GM21390 (cell line): ENCODE data around the gene CYTH1.
A peak's percentile ranks its signal among the peaks of the same experiment; 100 is the strongest.

Experiments used
- ATAC-seq: cut with Tn5 transposase; IDR thresholded peaks from one replicate; pipeline ENCODE4 v1.9.1; 2021; ENCODE audit not compliant: unreplicated experiment

The CYTH1 gene

GRCh38 chr17:78781893-78782304 lies at the start of gene CYTH1:
CYTH1 (minus strand) TSS chr17:78782273; CDS start chr17:78782223, 50 bp downstream.
- ATAC-seq, result peak; percentile 6

DNA sequence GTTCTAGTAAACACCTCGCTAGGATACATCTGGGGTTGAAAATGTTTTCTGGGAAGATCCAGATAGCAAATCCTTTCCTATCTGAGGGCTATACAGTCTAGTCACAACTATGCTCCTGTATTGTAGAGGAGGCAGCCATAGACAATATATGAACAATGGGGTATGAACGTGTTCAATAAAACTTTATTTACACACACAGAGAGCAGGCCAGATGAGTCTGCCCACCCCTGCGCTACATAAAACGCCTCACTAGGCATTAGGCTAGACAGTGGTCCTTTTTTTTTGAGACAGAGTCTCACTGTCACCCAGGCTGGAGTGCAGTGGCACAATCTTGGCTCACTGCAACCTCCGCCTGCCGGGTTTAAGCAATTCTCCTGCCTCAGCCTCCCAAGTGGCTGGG lies 47.4 kb upstream of the CYTH1 start:
- no peak for ATAC-seq

DNA sequence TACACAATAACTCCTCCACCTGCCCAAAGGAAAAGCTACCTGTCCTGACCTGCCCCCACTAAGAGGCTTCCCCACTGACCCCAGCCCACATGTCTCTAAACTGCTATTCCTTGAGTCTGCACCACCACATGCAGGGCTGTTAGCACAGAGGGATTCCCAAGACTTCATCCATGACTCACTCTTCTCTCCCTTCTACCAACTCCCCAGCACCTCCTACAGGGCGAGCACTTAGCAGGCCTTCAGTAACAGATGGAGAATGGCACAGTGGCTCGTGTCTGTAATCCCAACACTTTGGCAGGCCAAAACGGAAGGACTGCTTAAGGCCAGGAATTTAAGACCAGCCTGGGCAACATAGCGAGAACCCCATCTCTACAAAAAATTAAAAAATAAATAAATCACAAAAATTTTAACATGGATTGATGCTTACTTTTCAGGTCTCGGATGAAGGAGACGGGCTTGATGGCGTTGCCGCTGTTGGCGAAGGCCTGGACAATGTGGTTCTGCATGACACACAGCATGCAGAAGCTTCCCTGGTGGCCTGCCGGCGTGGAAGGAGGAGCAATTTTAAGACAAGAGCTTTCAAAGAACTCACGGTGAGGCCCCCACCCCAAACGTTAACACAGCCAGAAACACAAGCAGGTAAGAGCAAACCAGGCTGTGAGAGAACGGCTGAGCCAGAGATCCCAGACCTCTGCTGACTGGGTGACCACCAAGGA lies 46.6 kb upstream of the CYTH1 start:
- ATAC-seq, result no peak

DNA sequence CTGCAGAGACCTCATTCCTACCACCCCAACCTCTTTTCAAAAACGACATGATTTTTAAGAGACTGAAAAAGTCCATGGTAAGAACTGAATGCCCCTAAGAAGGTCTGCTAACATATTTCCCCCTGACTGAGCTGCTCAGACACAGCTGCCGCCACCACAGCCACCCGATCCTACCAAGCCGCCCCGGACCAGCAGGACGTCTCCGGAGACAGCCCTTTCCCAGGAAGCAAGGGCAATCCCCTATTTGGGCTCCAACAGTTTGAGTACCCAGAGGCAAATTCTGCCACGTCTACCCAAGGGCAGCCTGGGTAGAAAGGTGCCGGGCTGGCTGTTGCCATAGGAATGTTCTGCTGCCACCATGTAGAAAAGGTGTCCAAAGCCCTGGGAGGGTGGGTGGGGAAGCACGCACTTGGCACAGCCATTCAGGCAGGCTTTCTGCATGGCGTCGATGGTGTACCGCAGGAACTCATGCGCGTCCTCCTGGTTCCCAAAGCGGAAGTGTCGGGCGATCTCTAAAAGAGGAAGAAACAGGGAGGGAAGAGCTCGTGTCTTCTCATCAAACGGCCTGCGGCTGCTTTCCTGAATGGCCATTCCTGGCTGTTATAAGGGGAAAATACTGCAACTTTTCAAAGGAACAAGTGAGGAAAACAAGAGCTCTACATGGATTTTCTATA lies 44.9 kb upstream of the CYTH1 start:
- no peak for ATAC-seq

DNA sequence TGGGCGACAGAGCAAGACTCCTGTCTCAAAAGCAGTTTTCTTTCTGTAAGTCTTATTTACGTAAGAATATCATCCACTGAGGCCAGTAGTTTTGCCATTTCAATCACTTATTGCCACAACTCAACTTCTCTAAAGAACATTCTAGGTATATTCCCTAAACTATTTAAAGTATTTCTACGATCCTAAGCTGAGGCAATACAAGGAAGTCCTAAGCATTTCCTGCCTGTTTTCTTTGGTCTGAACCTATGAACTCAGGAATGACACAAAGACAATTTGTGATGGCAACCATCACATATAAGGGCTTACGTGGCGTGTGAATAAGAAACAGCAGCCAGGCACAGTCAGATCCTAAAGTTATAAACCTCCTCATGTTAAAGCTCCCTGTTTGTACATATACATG lies 44.3 kb upstream of the CYTH1 start:
- no peak for ATAC-seq

GRCh38 chr17:78825696-78826095 lies 43.6 kb upstream of the CYTH1 start:
- ATAC-seq, result no peak

GRCh38 chr17:78824240-78824639 lies 42.2 kb upstream of the CYTH1 start:
- no peak for ATAC-seq

- no peak for ATAC-seq
Observed at GRCh38 chr17:78823282-78824046, 41.4 kb upstream of the CYTH1 start.

DNA sequence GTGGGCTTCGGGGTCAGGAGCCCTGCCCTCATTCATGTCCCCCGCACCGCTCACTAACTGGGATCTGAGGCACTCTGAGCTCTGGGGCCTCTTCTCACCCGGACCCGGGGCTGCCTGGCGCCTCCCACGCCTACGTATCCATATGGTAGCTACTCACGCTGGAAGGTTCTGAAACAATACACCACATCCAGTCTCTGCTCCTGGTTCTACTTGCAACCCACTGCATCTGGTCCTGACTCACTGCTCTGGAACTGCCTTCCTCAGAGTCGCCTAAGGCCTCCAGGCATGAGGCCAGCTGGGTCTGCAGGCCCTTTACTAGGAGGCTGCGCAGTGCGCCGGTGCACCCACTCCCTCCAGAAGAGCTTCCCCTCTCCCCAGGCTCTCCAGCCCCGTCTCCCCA lies 40.5 kb upstream of the CYTH1 start:
- no peak for ATAC-seq

DNA sequence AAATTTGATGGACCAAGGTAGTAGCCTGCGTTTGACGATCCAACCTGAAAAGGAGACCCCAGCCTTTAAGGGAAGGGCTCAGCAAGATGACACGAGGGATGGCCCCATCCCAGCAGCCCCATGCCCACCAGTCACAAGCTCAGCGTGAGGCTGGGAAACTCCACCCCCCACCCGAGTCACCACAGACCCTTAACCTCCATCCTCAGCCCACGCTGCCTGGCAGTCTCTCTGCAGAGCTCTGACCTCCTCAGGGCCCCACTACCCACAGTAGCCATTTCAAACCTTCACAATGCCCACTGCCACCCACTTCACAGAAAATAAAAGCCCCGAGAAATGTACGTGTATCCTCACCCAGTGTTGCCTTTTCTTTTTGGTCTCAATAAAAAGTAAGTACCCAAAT lies 39.9 kb upstream of the CYTH1 start:
- ATAC-seq, result no peak

DNA sequence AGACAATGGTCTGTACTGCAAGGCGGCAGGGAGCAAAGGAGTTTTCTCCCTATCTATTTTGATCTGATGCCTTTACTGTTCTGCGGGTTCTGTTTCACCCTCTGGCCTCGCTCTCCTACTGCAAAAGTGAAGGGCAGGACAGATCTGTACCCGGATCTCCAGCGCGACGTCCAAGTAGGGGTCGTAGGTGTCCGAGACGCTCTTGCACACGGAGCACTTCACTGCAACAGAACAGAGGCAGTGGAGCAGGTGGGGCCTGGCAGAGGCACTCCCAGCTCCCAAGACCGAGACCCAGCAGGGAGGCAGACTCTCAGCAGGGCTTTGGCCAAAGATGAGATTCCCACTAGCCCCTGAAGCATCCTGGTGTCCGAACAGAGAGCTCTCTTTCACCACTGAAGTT lies 38.8 kb upstream of the CYTH1 start:
- ATAC-seq, result no peak

DNA sequence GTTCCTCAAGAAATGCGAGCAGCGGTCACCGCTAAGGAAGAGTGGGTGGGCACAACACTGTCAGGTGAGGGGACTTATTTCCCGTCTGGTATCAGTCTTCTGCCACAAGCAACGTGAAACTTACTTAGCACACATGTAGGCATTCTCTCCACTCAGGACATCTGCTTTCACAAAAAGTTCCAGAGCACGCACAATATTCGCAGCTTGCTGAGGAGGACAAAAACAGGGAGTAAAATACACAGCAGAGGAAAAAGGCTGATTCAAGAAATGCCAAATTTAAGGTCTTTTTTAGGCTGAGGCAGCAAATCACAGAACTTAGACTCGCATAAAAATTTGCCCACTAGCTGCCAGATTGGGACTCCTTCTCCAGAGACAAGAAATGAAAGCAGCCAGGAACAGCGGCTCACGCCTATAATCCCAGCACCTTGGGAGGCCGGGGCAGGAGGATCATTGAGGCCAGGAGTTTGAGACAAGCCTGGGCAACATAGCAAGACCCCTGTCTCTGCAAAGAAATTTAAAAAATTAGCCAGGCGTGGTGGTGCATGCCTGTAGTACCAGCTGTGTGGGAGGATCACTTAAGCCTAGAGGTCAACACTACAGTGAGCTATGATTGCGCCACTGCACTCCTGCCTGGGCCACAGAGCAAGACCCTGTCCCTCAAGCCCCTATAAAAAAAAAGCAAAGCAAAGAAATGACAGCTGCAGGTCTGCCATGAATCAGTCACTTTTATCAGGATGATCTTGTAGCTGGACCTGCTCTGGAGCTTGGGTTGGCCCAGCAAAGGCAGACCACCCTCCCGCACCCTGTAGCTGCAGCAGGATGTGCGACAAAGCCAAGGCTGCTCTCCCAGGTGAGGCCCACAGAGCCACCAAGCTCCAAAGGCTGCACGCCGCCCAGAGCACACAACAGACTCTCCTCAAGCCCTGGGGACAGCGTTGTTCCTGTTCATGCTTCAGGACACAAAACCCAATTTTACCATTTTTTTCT lies 38.0 kb upstream of the CYTH1 start:
- no peak for ATAC-seq

- ATAC-seq, result no peak
Observed at GRCh38 chr17:78819402-78819801, 37.3 kb upstream of the CYTH1 start.

GRCh38 chr17:78818932-78819331 lies 36.9 kb upstream of the CYTH1 start:
- ATAC-seq, result no peak

- no peak for ATAC-seq
Observed at GRCh38 chr17:78818152-78818846, 36.2 kb upstream of the CYTH1 start.

DNA sequence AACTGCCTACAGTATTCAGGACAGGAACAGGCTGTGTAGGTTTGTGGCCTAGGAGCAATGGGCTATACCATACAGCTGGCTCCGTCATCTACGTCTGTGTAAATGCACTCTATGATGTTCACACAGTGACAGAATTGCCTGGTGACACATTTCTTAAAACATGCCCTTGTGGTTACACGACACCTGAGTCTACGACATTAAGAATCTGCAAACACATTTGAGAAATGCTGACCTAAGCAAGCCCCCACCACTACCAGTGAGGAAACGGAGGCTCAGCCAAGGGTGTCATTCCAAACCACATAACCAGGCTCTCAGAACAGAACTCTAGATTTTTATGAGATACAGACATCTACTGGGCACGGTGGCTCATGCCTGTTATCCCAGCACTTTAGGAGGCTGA lies 35.0 kb upstream of the CYTH1 start:
- no peak for ATAC-seq

- no peak for ATAC-seq
Observed at GRCh38 chr17:78815696-78816095, 33.6 kb upstream of the CYTH1 start.

GRCh38 chr17:78812855-78813254 lies 30.8 kb upstream of the CYTH1 start:
- ATAC-seq, result no peak

DNA sequence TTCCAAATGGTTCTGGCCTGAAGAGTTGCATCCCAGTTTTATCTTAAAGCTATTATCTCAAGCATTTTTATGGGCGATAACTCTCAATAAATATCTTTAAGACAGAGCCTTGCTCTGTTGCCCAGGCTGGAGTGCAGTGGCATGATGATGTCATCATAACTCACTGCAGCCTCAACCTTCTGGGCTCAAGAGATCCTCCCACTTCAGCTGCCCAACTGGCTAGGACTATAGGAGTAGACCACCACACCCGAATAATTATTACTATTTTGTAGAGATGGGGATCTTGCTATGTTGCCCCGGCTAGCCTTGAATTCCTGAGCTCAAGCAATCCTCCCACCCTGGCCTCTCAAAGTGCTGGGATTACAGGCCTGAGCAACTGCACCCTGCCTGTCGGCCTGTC lies 26.1 kb upstream of the CYTH1 start:
- ATAC-seq, result no peak

- no peak for ATAC-seq
Observed at GRCh38 chr17:78806451-78806850, 24.4 kb upstream of the CYTH1 start.
